IMR-90 (cell line): ENCODE measurements around the gene EDN3. TPM values are rescaled to one million over a fixed set of nuclear protein-coding genes. Genes with fewer than 3 reads are reported as not detected.

ENCODE experiments used
- ATAC-seq: fragments of 200-7000 bp; cut with Tn5 transposase; 2 replicates; pipeline ENCODE4 v1.9.1; 2020; ENCODE audit warnings: low read depth, mild to moderate bottlenecking, moderate library complexity
- BruUV-seq: library from RNA; stranded (reverse); fragments of 400-500 nt; replicated peaks from 2 replicates; lab custom pipeline; 2021; lab: Mats Ljungman, UMichigan
- CTCF ChIA-PET: fragments of 300-600 bp; formaldehyde crosslinking; extraction: SDS; loops from one replicate; lab custom pipeline; 2021; ENCODE audit warnings: antibody characterized with exemption; lab: Yijun Ruan, JAX
- POLR2A ChIA-PET: fragments of 300-600 bp; sonication (Branson Sonifier 250); formaldehyde crosslinking; loops from one replicate; lab custom pipeline; 2022; ENCODE audit warnings: antibody characterized with exemption; ENCODE audit not compliant: unreplicated experiment; lab: Charles Lee
- DNase-seq: peaks from one replicate; pipeline ENCODE4 v3.0.0; 2013
- H2AFZ ChIP-seq: replicated peaks from 2 replicates; pipeline ENCODE3; 2013; ENCODE audit warnings: low read length, mild to moderate bottlenecking; ENCODE audit not compliant: poor library complexity
- H2AK5ac ChIP-seq: 2 replicates; pipeline ENCODE4 v1.6.1; 2013; ENCODE audit warnings: low read depth, low read length, inconsistent platforms
- H2AK9ac ChIP-seq: replicated peaks from 2 replicates; pipeline ENCODE3; 2013; ENCODE audit warnings: mild to moderate bottlenecking, low read depth, low read length, moderate library complexity; ENCODE audit not compliant: poor library complexity
- H2BK120ac ChIP-seq: 2 replicates; pipeline ENCODE4 v1.6.1; 2013; ENCODE audit warnings: low read depth, low read length, inconsistent platforms
- H2BK15ac ChIP-seq: 3 replicates; pipeline ENCODE4 v1.6.1; 2013; ENCODE audit warnings: low read depth, low read length, inconsistent platforms
- H2BK20ac ChIP-seq: 2 replicates; pipeline ENCODE4 v1.6.1; 2013; ENCODE audit warnings: low read depth, mild to moderate bottlenecking, inconsistent platforms, low read length, moderate library complexity
- H2BK5ac ChIP-seq: 2 replicates; pipeline ENCODE4 v1.6.1; 2013; ENCODE audit warnings: mild to moderate bottlenecking, low read depth, low read length, inconsistent platforms; ENCODE audit not compliant: poor library complexity, severe bottlenecking
- H3K14ac ChIP-seq: replicated peaks from 2 replicates; pipeline ENCODE4 v1.6.1; 2013; ENCODE audit warnings: low read depth, low read length, inconsistent platforms
- H3K18ac ChIP-seq: 2 replicates; pipeline ENCODE4 v1.6.1; 2013; ENCODE audit warnings: low read depth, low read length, control low read depth
- H3K23ac ChIP-seq: 2 replicates; pipeline ENCODE4 v1.6.1; 2013; ENCODE audit warnings: low read depth, low read length, inconsistent platforms
- H3K27ac ChIP-seq: 2 replicates; pipeline ENCODE4 v1.5.1; 2013; ENCODE audit warnings: mild to moderate bottlenecking, control low read depth, low read length; ENCODE audit not compliant: insufficient read depth
- H3K27me3 ChIP-seq: 2 replicates; pipeline ENCODE4 v1.6.1; 2013; ENCODE audit warnings: low read length; ENCODE audit not compliant: control insufficient read depth, insufficient read depth
- H3K36me3 ChIP-seq: 2 replicates; pipeline ENCODE4 v1.6.1; 2013; ENCODE audit warnings: low read length, mixed read lengths; ENCODE audit not compliant: control insufficient read depth, insufficient read depth
- H3K4ac ChIP-seq: 2 replicates; pipeline ENCODE4 v1.6.1; 2013; ENCODE audit warnings: low read depth, low read length, inconsistent platforms
- H3K4me1 ChIP-seq: 2 replicates; pipeline ENCODE4 v1.6.1; 2013; ENCODE audit warnings: low read length, mixed read lengths; ENCODE audit not compliant: control insufficient read depth, insufficient read depth
- H3K4me2 ChIP-seq: 2 replicates; pipeline ENCODE4 v1.6.1; 2013; ENCODE audit warnings: low read depth, mild to moderate bottlenecking, control low read depth, low read length, moderate library complexity
- H3K4me3 ChIP-seq: 2 replicates; pipeline ENCODE4 v1.5.1; 2013; ENCODE audit warnings: low read depth, mild to moderate bottlenecking, control low read depth, low read length, moderate library complexity; ENCODE audit not compliant: insufficient read depth
- H3K56ac ChIP-seq: 2 replicates; pipeline ENCODE4 v1.6.1; 2013; ENCODE audit warnings: low read length, inconsistent platforms; ENCODE audit not compliant: insufficient read depth; ENCODE audit errors: extremely low read depth
- H3K79me1 ChIP-seq, 2 experiments: 2 replicates each; pipeline ENCODE4 v1.6.1; 2013; ENCODE audit warnings: low read length in 2 of 2, inconsistent platforms in 1 of 2, low read depth in 1 of 2
- H3K9ac ChIP-seq: 2 replicates; pipeline ENCODE4 v1.6.1; 2013; ENCODE audit warnings: low read depth, low read length, control low read depth
- H3K9me1 ChIP-seq: 2 replicates; pipeline ENCODE4 v1.6.1; 2013; ENCODE audit warnings: low read length, inconsistent platforms; ENCODE audit not compliant: insufficient read depth
- H3K9me3 ChIP-seq: 2 replicates; pipeline ENCODE4 v1.6.1; 2013; ENCODE audit warnings: low read length; ENCODE audit not compliant: control insufficient read depth, insufficient read depth
- H4K20me1 ChIP-seq: 2 replicates; pipeline ENCODE4 v1.6.1; 2013; ENCODE audit warnings: low read length, inconsistent platforms; ENCODE audit not compliant: insufficient read depth
- H4K5ac ChIP-seq: 2 replicates; pipeline ENCODE4 v1.6.1; 2013; ENCODE audit warnings: mild to moderate bottlenecking, low read depth, low read length, control low read depth
- H4K8ac ChIP-seq, 2 experiments: 2 replicates each; pipeline ENCODE4 v1.6.1; 2013; ENCODE audit warnings: low read depth in 2 of 2, low read length in 2 of 2, control low read depth in 1 of 2, inconsistent platforms in 1 of 2
- H4K91ac ChIP-seq: 2 replicates; pipeline ENCODE4 v1.6.1; 2013; ENCODE audit warnings: low read depth, low read length, inconsistent platforms; ENCODE audit not compliant: insufficient read depth
- BHLHE40 ChIP-seq: fragments of 150-350 bp; IDR thresholded peaks from 2 replicates; pipeline ENCODE4 v1.6.1; 2016; ENCODE audit warnings: mild to moderate bottlenecking, low read depth, low read length
- CEBPB ChIP-seq: IDR thresholded peaks from 2 replicates; pipeline ENCODE4 v1.6.1; 2012; ENCODE audit warnings: low read depth, low read length, improper control_type of control experiment
- CHD1 ChIP-seq: IDR thresholded peaks from 2 replicates; pipeline ENCODE4 v1.6.1; 2012; ENCODE audit warnings: low read depth, low read length, improper control_type of control experiment
- CTCF ChIP-seq: conservative IDR thresholded peaks from 2 replicates; pipeline ENCODE4 v1.5.1; 2012; ENCODE audit warnings: mild to moderate bottlenecking, low read depth, low read length, improper control_type of control experiment
- ELK1 ChIP-seq: fragments of 150-350 bp; IDR thresholded peaks from 2 replicates; pipeline ENCODE4 v1.6.1; 2016; ENCODE audit warnings: low read depth, mild to moderate bottlenecking, low read length, moderate library complexity, borderline replicate concordance
- FOS ChIP-seq: fragments of 150-350 bp; IDR thresholded peaks from 2 replicates; pipeline ENCODE4 v1.6.1; 2016; ENCODE audit warnings: low read depth, low read length
- MAFK ChIP-seq: IDR thresholded peaks from 2 replicates; pipeline ENCODE4 v1.6.1; 2012; ENCODE audit warnings: low read depth, low read length, improper control_type of control experiment
- MAZ ChIP-seq: IDR thresholded peaks from 2 replicates; pipeline ENCODE4 v1.6.1; 2012; ENCODE audit warnings: low read depth, mild to moderate bottlenecking, low read length, improper control_type of control experiment, moderate library complexity, borderline replicate concordance
- MXI1 ChIP-seq: IDR thresholded peaks from 2 replicates; pipeline ENCODE4 v1.6.1; 2012; ENCODE audit warnings: low read depth, mild to moderate bottlenecking, low read length, moderate library complexity, borderline replicate concordance
- NFE2L2 ChIP-seq: fragments of 150-350 bp; IDR thresholded peaks from 2 replicates; pipeline ENCODE4 v1.6.1; 2016; ENCODE audit warnings: low read depth, mild to moderate bottlenecking, low read length
- POLR2A ChIP-seq: IDR thresholded peaks from 2 replicates; pipeline ENCODE4 v1.6.1; 2012; ENCODE audit warnings: mild to moderate bottlenecking, low read depth, low read length
- RAD21 ChIP-seq: IDR thresholded peaks from 2 replicates; pipeline ENCODE4 v1.6.1; 2012; ENCODE audit warnings: low read length, improper control_type of control experiment
- RCOR1 ChIP-seq: IDR thresholded peaks from 2 replicates; pipeline ENCODE4 v1.6.1; 2012; ENCODE audit warnings: mild to moderate bottlenecking, low read length, improper control_type of control experiment; ENCODE audit not compliant: insufficient replicate concordance
- WGBS, 2 experiments: methylation state at CpG; one replicate each; pipeline versions ENCODE4 v1.1.5 to v1.1.7; 2013; ENCODE audit warnings: missing lambda C conversion rate in 2 of 2; ENCODE audit not compliant: insufficient read length in 1 of 2; ENCODE audit errors: extremely low coverage in 2 of 2; 5-methylcytosine and 5-hydroxymethylcytosine counted together
- dilution Hi-C: fragments of 300-500 bp; cut with HindIII; formaldehyde crosslinking; loops from one replicate; pipeline ENCODE4 v1.14.3; 2018; ENCODE audit warnings: low sequenced_read_pairs; ENCODE audit not compliant: unreplicated experiment
- in situ Hi-C: fragments of 300-500 bp; cut with MboI; formaldehyde crosslinking; loops from 3 replicates; pipeline ENCODE4 v1.14.3; 2019; ENCODE audit warnings: low sequenced_read_pairs, inconsistent platforms, mixed read lengths
- intact Hi-C: fragments of 100-400 bp; cut with micrococcal nuclease; formaldehyde crosslinking; loops from 2 replicates; pipeline ENCODE4 v1.10.0; 2022
- polyA plus RNA-seq, 3 experiments: library from polyadenylated mRNA; depleted of rRNA; stranded (reverse); fragments of >200 nt; gene quantifications; 2 replicates each; pipeline ENCODE4 v1.2.3, GENCODE V29; 2012; ENCODE audit warnings: low replicate concordance in 1 of 3
- total RNA-seq: library from RNA; depleted of rRNA; stranded (reverse); fragments of >200 nt; gene quantifications from 2 replicates; pipeline ENCODE4 v1.2.3, GENCODE V29; 2012

The EDN3 gene
- total and polyA plus RNA-seq, 2 of the 4 experiments (the other 2 are of a cell fraction): not detected

- no peak overlapping the region for H3K9ac ChIP-seq
- dilution Hi-C loops (no loop called here), in situ Hi-C loops (no loop called here), intact Hi-C loops (no loop called here)
- H3K56ac ChIP-seq: no peak overlapping the region
- H2AK9ac ChIP-seq: no peak overlapping the region
- ChIA-PET CTCF (no interaction called here), POLR2A (no interaction called here)
- no peak for DNase-seq
- H3K14ac ChIP-seq: no peak overlapping the region
- H3K4me1 ChIP-seq: no peaks in the 10 kb centered on the region
- no peak overlapping the region for H2BK5ac ChIP-seq
- 51% methylated on average over 2 of the region's 6 CpGs; no CpG with 5 or more reads in 1 of the 2 experiments for WGBS, 2 experiments
- no peak overlapping the region for H2BK20ac ChIP-seq
- no peaks in the 10 kb centered on the region for H3K27me3 ChIP-seq
- no peak overlapping the region for H3K27ac ChIP-seq
- H3K4ac ChIP-seq: no peak overlapping the region
- no peaks in the 10 kb centered on the region for H3K9me1 ChIP-seq
- no peaks in the 10 kb centered on the region; the same call in 1 of the 2 replicates for H3K9me3 ChIP-seq
- no peak overlapping the region for H4K91ac ChIP-seq
- H3K18ac ChIP-seq: no peak overlapping the region
- no peaks in the 10 kb centered on the region for H3K79me1 ChIP-seq
- H2BK120ac ChIP-seq: no peak overlapping the region
- no peak overlapping the region for H3K23ac ChIP-seq
- ATAC-seq: no peak
- H2AFZ ChIP-seq: no peak overlapping the region
- H3K4me3 ChIP-seq: no peak overlapping the region
- TF ChIP-seq MAFK (no peak), RAD21 (no peak), CTCF (no peak), MAZ (no peak), CHD1 (no peak), FOS (no peak), POLR2A (no peak), RCOR1 (no peak), CEBPB (no peak), BHLHE40 (no peak), ELK1 (no peak), NFE2L2 (no peak), MXI1 (no peak)
- no peaks in the 10 kb centered on the region for H3K36me3 ChIP-seq
- no peaks in the 10 kb centered on the region for H4K20me1 ChIP-seq
- H2AK5ac ChIP-seq: no peak overlapping the region
- no peak overlapping the region for H4K5ac ChIP-seq
- no peak overlapping the region for H4K8ac ChIP-seq
- no TSS peak for BruUV-seq
- H2BK15ac ChIP-seq: no peak overlapping the region
- no peak overlapping the region for H3K4me2 ChIP-seq
These were observed 32.9 kb downstream of the EDN3 start for GRCh38 chr20:59333260-59333845.
